ENCODE measurements around the gene SLC25A51.

Gene SLC25A51

GRCh38 chr9:37923118-37923795 is 19.3 kb upstream of the SLC25A51 start:
- Histone ChIP-seq H3K27me3 (ENCODE audit: control insufficient read depth in 3 of 3, insufficient read depth in 3 of 3, low read depth in 1 of 3, low read length in 3 of 3) (no peaks in the 10 kb centered on the region), H3K4me2 (ENCODE audit: insufficient read depth, low read length, poor library complexity, severe bottlenecking) (no peak overlapping the region), H3K79me1 (ENCODE audit: low read depth, low read length) (no peaks in the 10 kb centered on the region), H3K4me3 (ENCODE audit: low read length in 2 of 2) (no peak overlapping the region), H3K27ac (replicated peaks; ENCODE audit: low read length) (no peak overlapping the region), H4K8ac (ENCODE audit: low read depth, low read length) (no peak overlapping the region), H3K9ac (ENCODE audit: low read depth, low read length, poor library complexity) (no peak overlapping the region), H2BK12ac (ENCODE audit: low read length) (no peak overlapping the region), H3K14ac (ENCODE audit: low read length) (no peak overlapping the region), H2AK5ac (ENCODE audit: low read depth, low read length) (peak overlapping the region; percentile 20), H3K9me3 (replicated peaks in 1 of 2; ENCODE audit: control insufficient read depth in 2 of 2, insufficient read depth in 1 of 2, low read depth in 1 of 2, low read length in 2 of 2) (no peaks in the 10 kb centered on the region), H3K4me1 (ENCODE audit: control insufficient read depth in 2 of 2, insufficient read depth in 1 of 2, low read depth in 1 of 2, low read length in 2 of 2) (peaks cover 19 to 37% of the 10 kb centered on the region in 2 donors), H3K23ac (ENCODE audit: low read depth, low read length, poor library complexity) (no peak overlapping the region), H3K4ac (ENCODE audit: low read length) (no peak overlapping the region), H3K36me3 (replicated peaks in 1 of 2; ENCODE audit: control insufficient read depth in 2 of 2, insufficient read depth in 2 of 2, low read length in 2 of 2) (no peaks in the 10 kb centered on the region), H3K18ac (ENCODE audit: low read length) (peak overlapping the region; percentile 69), H2BK120ac (ENCODE audit: low read depth, low read length) (no peak overlapping the region), H2AFZ (ENCODE audit: low read length) (peak overlapping the region; percentile 37), H4K91ac (ENCODE audit: low read depth, low read length, poor library complexity) (no peak overlapping the region), H2BK5ac (ENCODE audit: low read length) (peak overlapping the region; percentile 0), H2BK15ac (ENCODE audit: low read length) (no peak overlapping the region)
- no peak for DNase-seq (ENCODE audit: low spot score)
- WGBS, 2 donors (ENCODE audit: extremely low coverage in 2 of 2, insufficient read length in 2 of 2, insufficient replicate concordance in 1 of 2), result no CpG with 5 or more reads among the region's 14 CpGs

GRCh38 chr9:37922363-37923117 is 18.6 kb upstream of the SLC25A51 start:
- peak overlapping the region; percentile 37 for H2AFZ ChIP-seq (ENCODE audit: low read length)
- no CpG with 5 or more reads among the region's 13 CpGs for WGBS, 2 donors (ENCODE audit: extremely low coverage in 2 of 2, insufficient read length in 2 of 2, insufficient replicate concordance in 1 of 2)
- no peaks in the 10 kb centered on the region for H3K9me3 ChIP-seq (replicated peaks in 1 of 2; ENCODE audit: control insufficient read depth in 2 of 2, insufficient read depth in 1 of 2, low read depth in 1 of 2, low read length in 2 of 2)
- H3K27me3 ChIP-seq (ENCODE audit: control insufficient read depth in 3 of 3, insufficient read depth in 3 of 3, low read depth in 1 of 3, low read length in 3 of 3), result no peaks in the 10 kb centered on the region
- H3K14ac ChIP-seq (ENCODE audit: low read length), result no peak overlapping the region
- H3K27ac ChIP-seq (replicated peaks; ENCODE audit: low read length), result no peak overlapping the region
- no peak overlapping the region for H3K9ac ChIP-seq (ENCODE audit: low read depth, low read length, poor library complexity)
- H3K18ac ChIP-seq (ENCODE audit: low read length), result peak overlapping the region; percentile 69
- no peak for DNase-seq (ENCODE audit: low spot score)
- peak overlapping the region in 1 of 2 donors; percentile 18 for H3K4me3 ChIP-seq (ENCODE audit: low read length in 2 of 2)
- H4K8ac ChIP-seq (ENCODE audit: low read depth, low read length), result peak overlapping the region; percentile 74
- H2BK5ac ChIP-seq (ENCODE audit: low read length), result peak overlapping the region; percentile 0
- no peaks in the 10 kb centered on the region for H3K36me3 ChIP-seq (replicated peaks in 1 of 2; ENCODE audit: control insufficient read depth in 2 of 2, insufficient read depth in 2 of 2, low read length in 2 of 2)
- H4K91ac ChIP-seq (ENCODE audit: low read depth, low read length, poor library complexity), result no peak overlapping the region
- peak overlapping the region; percentile 57 for H3K23ac ChIP-seq (ENCODE audit: low read depth, low read length, poor library complexity)
- no peak overlapping the region for H2BK12ac ChIP-seq (ENCODE audit: low read length)
- no peak overlapping the region for H3K4me2 ChIP-seq (ENCODE audit: insufficient read depth, low read length, poor library complexity, severe bottlenecking)
- H2BK120ac ChIP-seq (ENCODE audit: low read depth, low read length), result peak overlapping the region; percentile 39
- no peaks in the 10 kb centered on the region for H3K79me1 ChIP-seq (ENCODE audit: low read depth, low read length)
- H2AK5ac ChIP-seq (ENCODE audit: low read depth, low read length), result peak overlapping the region; percentile 85
- H3K4me1 ChIP-seq (ENCODE audit: control insufficient read depth in 2 of 2, insufficient read depth in 1 of 2, low read depth in 1 of 2, low read length in 2 of 2), result peaks cover 19 to 34% of the 10 kb centered on the region in 2 donors
- H3K4ac ChIP-seq (ENCODE audit: low read length), result no peak overlapping the region
- H2BK15ac ChIP-seq (ENCODE audit: low read length), result peak overlapping the region; percentile 42

GRCh38 chr9:37921546-37922300 is 17.8 kb upstream of the SLC25A51 start:
- H4K8ac ChIP-seq (ENCODE audit: low read depth, low read length), result no peak overlapping the region
- H3K14ac ChIP-seq (ENCODE audit: low read length), result peak overlapping the region; percentile 40
- H3K4me3 ChIP-seq (ENCODE audit: low read length in 2 of 2), result no peak overlapping the region
- H3K27me3 ChIP-seq (ENCODE audit: control insufficient read depth in 3 of 3, insufficient read depth in 3 of 3, low read depth in 1 of 3, low read length in 3 of 3), result no peaks in the 10 kb centered on the region
- H3K4ac ChIP-seq (ENCODE audit: low read length), result peak overlapping the region; percentile 4
- no peak overlapping the region for H3K27ac ChIP-seq (replicated peaks; ENCODE audit: low read length)
- no peak overlapping the region for H2BK120ac ChIP-seq (ENCODE audit: low read depth, low read length)
- H3K9me3 ChIP-seq (replicated peaks in 1 of 2; ENCODE audit: control insufficient read depth in 2 of 2, insufficient read depth in 1 of 2, low read depth in 1 of 2, low read length in 2 of 2), result no peaks in the 10 kb centered on the region
- H2AFZ ChIP-seq (ENCODE audit: low read length), result peak overlapping the region; percentile 11
- peak overlapping the region; percentile 85 for H2AK5ac ChIP-seq (ENCODE audit: low read depth, low read length)
- H3K36me3 ChIP-seq (replicated peaks in 1 of 2; ENCODE audit: control insufficient read depth in 2 of 2, insufficient read depth in 2 of 2, low read length in 2 of 2), result no peaks in the 10 kb centered on the region
- WGBS, 2 donors (ENCODE audit: extremely low coverage in 2 of 2, insufficient read length in 2 of 2, insufficient replicate concordance in 1 of 2), result no CpG with 5 or more reads among the region's 15 CpGs
- H2BK12ac ChIP-seq (ENCODE audit: low read length), result no peak overlapping the region
- no peak overlapping the region for H4K91ac ChIP-seq (ENCODE audit: low read depth, low read length, poor library complexity)
- H2BK15ac ChIP-seq (ENCODE audit: low read length), result peak overlapping the region; percentile 25
- H3K9ac ChIP-seq (ENCODE audit: low read depth, low read length, poor library complexity), result no peak overlapping the region
- peak overlapping the region; percentile 35 for H3K18ac ChIP-seq (ENCODE audit: low read length)
- H2BK5ac ChIP-seq (ENCODE audit: low read length), result no peak overlapping the region
- no peaks in the 10 kb centered on the region for H3K79me1 ChIP-seq (ENCODE audit: low read depth, low read length)
- H3K4me2 ChIP-seq (ENCODE audit: insufficient read depth, low read length, poor library complexity, severe bottlenecking), result no peak overlapping the region
- H3K23ac ChIP-seq (ENCODE audit: low read depth, low read length, poor library complexity), result no peak overlapping the region
- H3K4me1 ChIP-seq (ENCODE audit: control insufficient read depth in 2 of 2, insufficient read depth in 1 of 2, low read depth in 1 of 2, low read length in 2 of 2), result peaks cover 25 to 37% of the 10 kb centered on the region in 2 donors
- no peak for DNase-seq (ENCODE audit: low spot score)

- H3K4me1 ChIP-seq (ENCODE audit: control insufficient read depth in 2 of 2, insufficient read depth in 1 of 2, low read depth in 1 of 2, low read length in 2 of 2), result peaks cover 24 to 39% of the 10 kb centered on the region in 2 donors
- no peak overlapping the region for H3K18ac ChIP-seq (ENCODE audit: low read length)
- H2AFZ ChIP-seq (ENCODE audit: low read length), result peak overlapping the region; percentile 65
- no peak overlapping the region for H2AK5ac ChIP-seq (ENCODE audit: low read depth, low read length)
- no peak overlapping the region for H3K27ac ChIP-seq (replicated peaks; ENCODE audit: low read length)
- no peak overlapping the region for H3K4me3 ChIP-seq (ENCODE audit: low read length in 2 of 2)
- H3K9ac ChIP-seq (ENCODE audit: low read depth, low read length, poor library complexity), result no peak overlapping the region
- DNase-seq (ENCODE audit: low spot score), result no peak
- no peak overlapping the region for H2BK15ac ChIP-seq (ENCODE audit: low read length)
- H3K36me3 ChIP-seq (replicated peaks in 1 of 2; ENCODE audit: control insufficient read depth in 2 of 2, insufficient read depth in 2 of 2, low read length in 2 of 2), result no peaks in the 10 kb centered on the region
- no peaks in the 10 kb centered on the region for H3K9me3 ChIP-seq (replicated peaks in 1 of 2; ENCODE audit: control insufficient read depth in 2 of 2, insufficient read depth in 1 of 2, low read depth in 1 of 2, low read length in 2 of 2)
- H4K91ac ChIP-seq (ENCODE audit: low read depth, low read length, poor library complexity), result no peak overlapping the region
- no CpG with 5 or more reads among the region's 7 CpGs for WGBS, 2 donors (ENCODE audit: extremely low coverage in 2 of 2, insufficient read length in 2 of 2, insufficient replicate concordance in 1 of 2)
- no peak overlapping the region for H3K23ac ChIP-seq (ENCODE audit: low read depth, low read length, poor library complexity)
- no peaks in the 10 kb centered on the region for H3K79me1 ChIP-seq (ENCODE audit: low read depth, low read length)
- no peak overlapping the region for H3K14ac ChIP-seq (ENCODE audit: low read length)
- H2BK5ac ChIP-seq (ENCODE audit: low read length), result no peak overlapping the region
- H3K4ac ChIP-seq (ENCODE audit: low read length), result no peak overlapping the region
- H4K8ac ChIP-seq (ENCODE audit: low read depth, low read length), result no peak overlapping the region
- H3K27me3 ChIP-seq (ENCODE audit: control insufficient read depth in 3 of 3, insufficient read depth in 3 of 3, low read depth in 1 of 3, low read length in 3 of 3), result no peaks in the 10 kb centered on the region
- no peak overlapping the region for H3K4me2 ChIP-seq (ENCODE audit: insufficient read depth, low read length, poor library complexity, severe bottlenecking)
- no peak overlapping the region for H2BK120ac ChIP-seq (ENCODE audit: low read depth, low read length)
- H2BK12ac ChIP-seq (ENCODE audit: low read length), result no peak overlapping the region
These were observed 17.2 kb upstream of the SLC25A51 start for GRCh38 chr9:37921168-37921510.

Data from neuronal stem cell (in vitro differentiated cells).